GM18873 (cell line): ENCODE measurements around the gene IL1RAP.
"Not testable (repeated sequence)": the region's sequence is repeated elsewhere in the genome, so short reads cannot be mapped to it uniquely, and the experiment has no call there.

Experiments
- ATAC-seq: cut with Tn5 transposase; IDR thresholded peaks from one replicate; pipeline ENCODE4 v1.9.1; 2021; ENCODE audit warnings: mild to moderate bottlenecking, moderate library complexity, moderate number of reproducible peaks; ENCODE audit not compliant: unreplicated experiment, low FRiP score

Gene IL1RAP

GRCh38 chr3:190505381-190506003 lies 8.4 kb upstream of the IL1RAP start:
- no peak for ATAC-seq

GRCh38 chr3:190506271-190506670 lies 7.6 kb upstream of the IL1RAP start:
- no peak for ATAC-seq

- ATAC-seq = no peak
Observed at GRCh38 chr3:190512666-190513065, 1.2 kb upstream of the IL1RAP start.

- ATAC-seq = no peak
Observed at GRCh38 chr3:190514413-190515153, 698 bp downstream of the IL1RAP start.

GRCh38 chr3:190516416-190516815 lies 2.5 kb downstream of the IL1RAP start:
- no peak for ATAC-seq

GRCh38 chr3:190517687-190518086 lies 3.8 kb downstream of the IL1RAP start:
- ATAC-seq = no peak

GRCh38 chr3:190518531-190518930 lies 4.6 kb downstream of the IL1RAP start:
- ATAC-seq = not testable (repeated sequence)

GRCh38 chr3:190519886-190520285 lies 6.0 kb downstream of the IL1RAP start:
- ATAC-seq = no peak

- no peak for ATAC-seq
Observed at GRCh38 chr3:190521998-190522397, 8.1 kb downstream of the IL1RAP start.

- no peak for ATAC-seq
Observed at GRCh38 chr3:190522621-190523222, 8.8 kb downstream of the IL1RAP start.

GRCh38 chr3:190524942-190525341 lies 11.1 kb downstream of the IL1RAP start:
- no peak for ATAC-seq

- no peak for ATAC-seq
Observed at GRCh38 chr3:190525634-190526033, 11.7 kb downstream of the IL1RAP start.

- ATAC-seq = no peak
Observed at GRCh38 chr3:190526787-190527762, 13.2 kb downstream of the IL1RAP start.

GRCh38 chr3:190528706-190529105 lies 14.8 kb downstream of the IL1RAP start:
- ATAC-seq = no peak

GRCh38 chr3:190531406-190531805 lies 17.5 kb downstream of the IL1RAP start:
- ATAC-seq = no peak

- no peak for ATAC-seq
Observed at GRCh38 chr3:190532731-190533203, 18.9 kb downstream of the IL1RAP start.

GRCh38 chr3:190533511-190534281 lies 19.8 kb downstream of the IL1RAP start:
- ATAC-seq = no peak

GRCh38 chr3:190534386-190534785 lies 20.5 kb downstream of the IL1RAP start:
- no peak for ATAC-seq

GRCh38 chr3:190534986-190535385 lies 21.1 kb downstream of the IL1RAP start:
- no peak for ATAC-seq

- no peak for ATAC-seq
Observed at GRCh38 chr3:190537146-190537545, 23.3 kb downstream of the IL1RAP start.
